Tibial nerve (tissue), 4 donors: Measurements from ENCODE around the gene NDUFC2. TPM values are rescaled to one million over a fixed set of nuclear protein-coding genes. Genes with fewer than 3 reads are reported as not detected.

ENCODE experiments used
- DNase-seq, 2 donors: peaks; one replicate each; pipeline ENCODE4 v3.0.0-alpha.2; 2019; ENCODE audit warnings: low spot score in 2 of 2
- H3K27ac ChIP-seq, 4 donors: fragments of 200-600 bp; sonication (generic) in 3 of 4; one replicate each; pipeline ENCODE4 v1.5.1; 2017 to 2019; ENCODE audit warnings: mild to moderate bottlenecking in 1 of 4
- H3K27me3 ChIP-seq, 2 donors: fragments of 200-600 bp; sonication (generic) in 1 of 2; one replicate each; pipeline versions ENCODE4 v1.5.1 to v1.6.0; 2017 to 2019
- H3K36me3 ChIP-seq, 3 donors: fragments of 200-600 bp; sonication (generic); one replicate each; pipeline ENCODE4 v1.5.1; 2018 to 2019
- H3K4me1 ChIP-seq, 4 donors: fragments of 200-600 bp; sonication (generic) in 3 of 4; one replicate each; pipeline ENCODE4 v1.5.1; 2017 to 2019
- H3K4me3 ChIP-seq, 4 donors: fragments of 200-600 bp; sonication (generic) in 3 of 4; one replicate each; pipeline ENCODE4 v1.5.1; 2017 to 2019; ENCODE audit warnings: mild to moderate bottlenecking in 1 of 4, moderate library complexity in 1 of 4
- H3K9me3 ChIP-seq, 4 donors: fragments of 200-600 bp; sonication (generic) in 3 of 4; one replicate each; pipeline ENCODE4 v1.5.1; 2017 to 2019
- CTCF ChIP-seq, 5 experiments: fragments of 200-600 bp in 3 of 5; fragments of 450-650 bp in 2 of 5; sonication (generic) in 3 of 5; IDR thresholded peaks; one replicate each; pipeline ENCODE4 v1.5.1; 2016 to 2019; ENCODE audit warnings: antibody characterized with exemption in 5 of 5, mild to moderate bottlenecking in 3 of 5, moderate library complexity in 2 of 5
- EP300 ChIP-seq, 2 donors: sonication (generic); formaldehyde crosslinking; IDR thresholded peaks; one replicate each; pipeline ENCODE4 v1.6.1; 2017; ENCODE audit warnings: antibody characterized with exemption in 2 of 2, mild to moderate bottlenecking in 1 of 2
- POLR2A ChIP-seq, 2 donors: fragments of 450-650 bp; IDR thresholded peaks; one replicate each; pipeline ENCODE4 v1.6.1; 2017; ENCODE audit warnings: antibody characterized with exemption in 2 of 2, mild to moderate bottlenecking in 2 of 2, moderate library complexity in 2 of 2
- WGBS, 2 donors: methylation state at CpG; one replicate each; pipeline ENCODE4 v1.1.5; 2018; 5-methylcytosine and 5-hydroxymethylcytosine counted together
- total RNA-seq, 4 donors: library from RNA; depleted of rRNA; stranded (reverse); fragments of >200 nt; gene quantifications; one replicate each; pipeline ENCODE4 v1.1.0, GENCODE V29; 2016

NDUFC2 gene
- total RNA-seq, 4 donors from 2014 or later, result 49.6 to 88.3 (median 66.3) TPM

- no peaks in the 10 kb centered on the region for H3K9me3 ChIP-seq
- H3K4me3 ChIP-seq, result no peak overlapping the region
- H3K36me3 ChIP-seq, result no peaks in the 10 kb centered on the region
- H3K27ac ChIP-seq, result no peak overlapping the region
- no peaks in the 10 kb centered on the region for H3K27me3 ChIP-seq
- WGBS, 2 donors, result 55 to 72% methylated on average over 2 to 3 of the region's 3 CpGs
- no peak for TF ChIP-seq POLR2A (IDR thresholded peaks at IDR 0.05)
- no peak for TF ChIP-seq EP300 (IDR thresholded peaks at IDR 0.05)
- no peak for TF ChIP-seq CTCF (IDR thresholded peaks at IDR 0.05)
- H3K4me1 ChIP-seq, result peaks cover 0 to 30% (median 18%) of the 10 kb centered on the region in 4 donors
- DNase-seq, result no peak
Observed at GRCh38 chr11:78037056-78037455, 42.6 kb downstream of the NDUFC2 start.

- DNase-seq, result no peak
- Histone ChIP-seq H3K4me1 (peaks cover 0 to 37% (median 20%) of the 10 kb centered on the region in 4 donors), H3K4me3 (no peak overlapping the region), H3K9me3 (no peaks in the 10 kb centered on the region), H3K27ac (no peak overlapping the region), H3K27me3 (no peaks in the 10 kb centered on the region), H3K36me3 (no peaks in the 10 kb centered on the region)
- 88 to 95% methylated on average over 3 of the region's 3 CpGs for WGBS, 2 donors
- TF ChIP-seq POLR2A (IDR thresholded peaks at IDR 0.05) (no peak), CTCF (IDR thresholded peaks at IDR 0.05) (no peak), EP300 (IDR thresholded peaks at IDR 0.05) (no peak)
Observed at GRCh38 chr11:78036313-78036712, 43.3 kb downstream of the NDUFC2 start.

DNA sequence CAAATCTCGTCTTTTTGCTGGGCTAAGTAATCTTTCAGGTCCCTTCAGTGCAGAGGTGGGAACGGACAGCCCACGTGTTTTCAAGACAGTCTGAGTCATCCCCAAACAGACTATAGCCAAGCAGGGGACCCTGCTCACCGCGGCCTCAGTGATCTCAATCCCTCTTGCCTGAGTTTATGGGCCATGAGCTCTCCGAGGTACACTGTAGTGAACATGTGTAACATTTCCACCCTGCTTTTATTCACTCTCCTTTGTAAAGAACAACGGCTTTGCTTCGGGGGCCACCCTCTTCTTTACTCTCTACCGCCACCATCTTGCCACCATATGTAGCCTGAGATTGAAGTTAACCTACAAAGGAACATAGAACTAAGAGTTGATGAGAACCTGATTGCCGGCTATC, 45.0 kb downstream of the NDUFC2 start:
- no peak overlapping the region for H3K27ac ChIP-seq
- no peaks in the 10 kb centered on the region for H3K9me3 ChIP-seq
- 66 to 67% methylated on average over 10 of the region's 10 CpGs for WGBS, 2 donors
- TF ChIP-seq EP300 (IDR thresholded peaks at IDR 0.05) (no peak), POLR2A (IDR thresholded peaks at IDR 0.05) (no peak), CTCF (IDR thresholded peaks at IDR 0.05) (no peak)
- H3K27me3 ChIP-seq, result no peaks in the 10 kb centered on the region
- no peak overlapping the region for H3K4me3 ChIP-seq
- no peak for DNase-seq
- no peaks in the 10 kb centered on the region for H3K36me3 ChIP-seq
- peaks cover 0 to 38% (median 16%) of the 10 kb centered on the region in 4 donors for H3K4me1 ChIP-seq

- 52 to 58% methylated on average over 4 of the region's 4 CpGs for WGBS, 2 donors
- no peaks in the 10 kb centered on the region for H3K9me3 ChIP-seq
- no peak overlapping the region for H3K27ac ChIP-seq
- no peaks in the 10 kb centered on the region for H3K27me3 ChIP-seq
- no peak overlapping the region for H3K4me3 ChIP-seq
- no peak for DNase-seq
- TF ChIP-seq POLR2A (IDR thresholded peaks at IDR 0.05) (no peak), CTCF (IDR thresholded peaks at IDR 0.05) (no peak), EP300 (IDR thresholded peaks at IDR 0.05) (no peak)
- H3K36me3 ChIP-seq, result no peaks in the 10 kb centered on the region
- peaks cover 0 to 26% (median 9%) of the 10 kb centered on the region in 4 donors for H3K4me1 ChIP-seq
Observed at GRCh38 chr11:78033040-78033439, 46.6 kb downstream of the NDUFC2 start.

DNA sequence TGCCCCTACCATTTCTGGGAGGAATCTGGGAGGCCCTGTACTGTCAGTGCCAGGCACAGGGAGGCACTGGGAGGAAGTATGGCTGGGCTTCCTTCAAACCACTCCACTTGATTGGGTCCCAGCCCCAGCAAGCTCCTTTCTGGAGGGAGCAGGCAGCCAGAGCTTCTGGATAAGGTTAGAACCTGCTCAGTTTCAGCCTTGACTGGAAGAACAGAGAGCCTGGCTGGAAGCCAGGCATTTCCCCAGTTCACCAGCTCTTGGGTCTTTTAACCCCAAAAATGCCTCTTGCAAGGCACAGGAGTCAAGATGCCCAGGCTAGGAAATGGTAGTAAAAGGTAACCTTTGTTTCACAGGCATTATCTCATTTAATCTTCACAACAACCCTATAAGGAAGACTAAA, 47.6 kb downstream of the NDUFC2 start:
- H3K4me3 ChIP-seq, result no peak overlapping the region
- no peak for DNase-seq
- H3K27me3 ChIP-seq, result no peaks in the 10 kb centered on the region
- H3K9me3 ChIP-seq, result no peaks in the 10 kb centered on the region
- peak overlapping the region in 1 of 4 donors; percentile 29 for H3K27ac ChIP-seq
- H3K36me3 ChIP-seq, result no peaks in the 10 kb centered on the region
- H3K4me1 ChIP-seq, result peaks cover 0 to 26% (median 8%) of the 10 kb centered on the region in 4 donors
- TF ChIP-seq CTCF (IDR thresholded peaks at IDR 0.05) (no peak), EP300 (IDR thresholded peaks at IDR 0.05) (no peak), POLR2A (IDR thresholded peaks at IDR 0.05) (no peak)
